Ovary (tissue), 9 donors: ENCODE measurements around the gene MAP3K8. TPM values are rescaled to one million over a fixed set of nuclear protein-coding genes. Genes with fewer than 3 reads are reported as not detected.
"Not testable (repeated sequence)": the region's sequence is repeated elsewhere in the genome, so short reads cannot be mapped to it uniquely, and the experiment has no call there.

Experiments used
- DNase-seq, 5 donors: peaks; one replicate each; pipeline ENCODE4 v3.0.0-alpha.2; 2019 to 2020
- H3K27ac ChIP-seq, 2 donors: fragments of 200-600 bp; one replicate each; pipeline versions ENCODE4 v1.5.1 to v1.8.0; 2019 to 2022
- H3K27me3 ChIP-seq: fragments of 200-600 bp; one replicate; pipeline ENCODE4 v1.8.0; 2022
- H3K36me3 ChIP-seq: fragments of 200-600 bp; sonication (generic); one replicate; pipeline ENCODE4 v1.5.1; 2019
- H3K4me1 ChIP-seq: one replicate; pipeline ENCODE4 v1.8.1; 2013; ENCODE audit warnings: mild to moderate bottlenecking, moderate library complexity; ENCODE audit not compliant: insufficient read depth
- H3K4me3 ChIP-seq: fragments of 200-600 bp; sonication (generic); one replicate; pipeline ENCODE4 v1.5.1; 2017
- H3K9me3 ChIP-seq, 2 donors: fragments of 200-600 bp in 1 of 2; sonication (generic) in 1 of 2; one replicate each; pipeline versions ENCODE4 v1.5.1 to v1.8.1; 2013 to 2019; ENCODE audit warnings: mild to moderate bottlenecking in 1 of 2, moderate library complexity in 1 of 2
- CTCF ChIP-seq, 3 donors: fragments of 450-650 bp in 2 of 3; fragments of 200-600 bp in 1 of 3; IDR thresholded peaks; one replicate each; pipeline versions ENCODE4 v1.5.1 to v1.8.0; 2016 to 2022; ENCODE audit warnings: antibody characterized with exemption in 3 of 3, mild to moderate bottlenecking in 1 of 3
- EP300 ChIP-seq: sonication (generic); formaldehyde crosslinking; IDR thresholded peaks from one replicate; pipeline ENCODE4 v1.6.1; 2017; ENCODE audit warnings: antibody characterized with exemption
- POLR2A ChIP-seq: fragments of 450-650 bp; IDR thresholded peaks from one replicate; pipeline ENCODE4 v1.6.1; 2017; ENCODE audit warnings: antibody characterized with exemption, mild to moderate bottlenecking, moderate library complexity
- WGBS, 3 donors: extraction: QIAGEN DNeasy Blood & Tissue Kit in 1 of 3; methylation state at CpG; one replicate each; pipeline versions ENCODE4 v1.1.5 to v1.1.7; 2013 to 2017; 5-methylcytosine and 5-hydroxymethylcytosine counted together
- intact Hi-C, 4 donors: fragments of 100-400 bp; cut with DNase I; formaldehyde crosslinking; loops; one replicate each; pipeline versions ENCODE4 v1.11.0 to v1.15.1; 2022 to 2023
- polyA plus RNA-seq, 2 donors: library from polyadenylated mRNA; stranded (reverse); fragments of 200-250 nt in 1 of 2; fragments of 350-450 nt in 1 of 2; fragmentation: Illumina TruSeq in 1 of 2; extraction: RNeasy Lipid Tissue Mini Kit (QIAGEN cat#74804) in 1 of 2; gene quantifications; one replicate each; pipeline ENCODE4 v1.2.3, GENCODE V29; 2013 to 2014
- total RNA-seq, 7 donors: library from RNA; depleted of rRNA in 2 of 7; stranded (reverse); fragments of >200 nt in 2 of 7; fragmentation: NEBNext Ultra II Directional in 3 of 7; extraction: Animal tissue kit (Norgen Biotek cat#: 25700) in 3 of 7; gene quantifications; one replicate each; pipeline versions ENCODE4 v1.1.0 to v1.2.4, GENCODE V29; 2016 to 2023
- donor health status: DM: no; HTN: no; CAD: no; lungs with moderate emphysema.
- donor health status: DM: no; HTN: no; CAD: no.
- donor health status: Bipolar disorder and iron deficiency.
- donor health status: DM: yes; HTN: yes; CAD: no.
- donor health status: DM: no; HTN: no; CAD: no.
- donor health status: DM: yes; HTN: yes; CAD: no.

Gene MAP3K8
- total and polyA plus RNA-seq, 9 donors = 7.7 to 32.5 (median 13.5) TPM

DNA sequence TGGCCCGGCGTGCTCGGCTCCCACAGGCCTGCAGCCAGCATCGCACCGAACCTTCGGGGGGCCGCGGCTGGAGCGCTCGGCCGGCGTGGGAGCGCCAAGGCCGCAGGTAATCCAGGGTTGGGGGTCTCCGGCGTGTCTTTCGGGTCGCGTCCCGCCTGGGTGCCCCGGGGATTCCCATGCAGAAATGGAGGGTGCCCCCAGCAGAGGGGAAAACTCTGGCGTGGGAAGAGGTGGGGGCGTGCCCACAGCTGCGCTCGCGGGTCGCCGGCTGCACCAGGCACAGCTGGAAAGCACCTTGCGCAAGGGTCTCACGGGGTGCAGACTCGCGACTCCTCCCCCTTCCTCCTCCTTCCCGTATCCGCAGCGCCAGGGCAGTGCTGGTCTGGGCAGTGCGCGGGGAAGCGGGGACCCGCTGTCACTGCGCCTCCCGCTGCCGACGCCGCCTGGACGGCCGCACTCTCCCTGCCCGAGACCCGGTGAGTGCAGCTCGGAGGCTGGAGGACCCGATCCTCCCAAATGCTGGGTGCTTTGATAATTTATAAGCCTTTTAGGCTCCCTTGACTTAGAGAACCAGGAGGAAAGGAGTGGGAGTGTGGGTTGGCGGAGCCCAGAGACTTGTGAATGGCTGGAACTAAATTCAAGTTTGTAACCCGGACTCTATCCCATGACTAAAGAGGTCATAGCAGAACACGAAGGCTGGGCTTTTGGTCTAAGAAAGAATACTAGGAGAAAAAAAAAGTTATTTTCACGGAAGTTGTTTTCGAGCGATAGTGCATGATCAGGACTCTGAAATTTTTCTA lies 489 bp downstream of the MAP3K8 start:
- peak overlapping the region; percentile 97 to 98 for H3K27ac ChIP-seq
- no peaks in the 10 kb centered on the region for H3K36me3 ChIP-seq
- no peaks in the 10 kb centered on the region for H3K27me3 ChIP-seq
- peak; percentile 80 to 90 (median 84) for DNase-seq
- peak overlapping the region; percentile 94 for H3K4me3 ChIP-seq
- intact Hi-C loops = no loop called here
- no peaks in the 10 kb centered on the region for H3K9me3 ChIP-seq
- TF ChIP-seq CTCF (IDR thresholded peaks at IDR 0.05) (peak in 2 of 3 donors; percentile 5 to 36), EP300 (peak; percentile 82), POLR2A (peak; percentile 94)
- WGBS, 3 donors = 0 to 1% (median 1%) methylated on average over 41 to 56 of the region's 56 CpGs
- H3K4me1 ChIP-seq = peaks cover 6% of the 10 kb centered on the region

- peak overlapping the region; percentile 97 to 98 for H3K27ac ChIP-seq
- no peaks in the 10 kb centered on the region for H3K9me3 ChIP-seq
- peak in 3 of 5 donors; percentile 39 to 57 (median 51) for DNase-seq
- intact Hi-C loops = no loop called here
- peaks cover 6% of the 10 kb centered on the region for H3K4me1 ChIP-seq
- TF ChIP-seq CTCF (IDR thresholded peaks at IDR 0.05) = no peak
- TF ChIP-seq POLR2A = no peak
- TF ChIP-seq EP300 = no peak
- peak overlapping the region; percentile 94 for H3K4me3 ChIP-seq
- no peaks in the 10 kb centered on the region for H3K27me3 ChIP-seq
- WGBS, 3 donors = 1 to 2% (median 1%) methylated on average over 13 of the region's 13 CpGs
- no peaks in the 10 kb centered on the region for H3K36me3 ChIP-seq
Measured at GRCh38 chr10:30435073-30435422, 1.1 kb downstream of the MAP3K8 start.

GRCh38 chr10:30435499-30436167 lies 1.6 kb downstream of the MAP3K8 start:
- DNase-seq, H3K27me3 ChIP-seq, H3K9me3 ChIP-seq, H3K4me1 ChIP-seq, intact Hi-C loops, H3K36me3 ChIP-seq: not testable (repeated sequence)
- Histone ChIP-seq H3K27ac (peak overlapping the region; percentile 97 to 98), H3K4me3 (peak overlapping the region; percentile 94)
- 83 to 88% (median 85%) methylated on average over 15 of the region's 15 CpGs for WGBS, 3 donors

DNA sequence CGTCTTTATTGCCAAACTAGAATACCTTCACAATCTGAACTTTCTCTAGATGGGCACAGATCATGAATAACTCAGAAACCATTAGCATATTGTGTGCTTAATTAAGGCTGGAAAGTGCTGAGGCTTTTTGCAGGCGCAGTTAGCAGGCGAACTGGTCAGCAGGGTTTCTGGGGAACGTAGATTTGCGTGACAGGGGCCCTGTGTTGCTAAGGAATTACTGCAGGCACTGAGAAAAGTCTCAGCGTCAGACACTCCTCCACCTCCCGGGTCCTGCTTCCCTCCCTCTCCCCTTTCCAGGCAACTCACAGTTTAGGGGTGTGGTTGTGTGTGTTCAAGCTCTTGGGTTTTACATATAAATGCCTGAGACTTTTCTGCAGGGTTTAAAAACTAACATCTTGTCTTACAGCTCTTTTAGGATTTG lies 2.2 kb downstream of the MAP3K8 start:
- Histone ChIP-seq H3K27me3 (no peaks in the 10 kb centered on the region), H3K9me3 (no peaks in the 10 kb centered on the region), H3K36me3 (no peaks in the 10 kb centered on the region), H3K4me1 (peaks cover 6% of the 10 kb centered on the region), H3K27ac (peak overlapping the region in 1 of 2 donors; percentile 21), H3K4me3 (peak overlapping the region; percentile 94)
- WGBS, 3 donors = 14 to 48% (median 16%) methylated on average over 7 of the region's 7 CpGs
- intact Hi-C loops = no loop called here
- TF ChIP-seq POLR2A (no peak), CTCF (IDR thresholded peaks at IDR 0.05) (no peak), EP300 (no peak)
- no peak for DNase-seq

- no peaks in the 10 kb centered on the region for H3K36me3 ChIP-seq
- TF ChIP-seq CTCF (IDR thresholded peaks at IDR 0.05) = no peak
- no peak for TF ChIP-seq POLR2A
- TF ChIP-seq EP300 = no peak
- H3K9me3 ChIP-seq = no peaks in the 10 kb centered on the region
- peaks cover 5% of the 10 kb centered on the region for H3K4me1 ChIP-seq
- peak overlapping the region; percentile 94 for H3K4me3 ChIP-seq
- H3K27ac ChIP-seq = peak overlapping the region in 1 of 2 donors; percentile 21
- intact Hi-C loops = no loop called here
- no peak for DNase-seq
- H3K27me3 ChIP-seq = no peaks in the 10 kb centered on the region
- 23 to 40% (median 29%) methylated on average over 3 of the region's 3 CpGs for WGBS, 3 donors
Measured at GRCh38 chr10:30436671-30437030, 2.7 kb downstream of the MAP3K8 start.
